SK-N-SH (cell line): ENCODE measurements around the gene HELB. TPM values are rescaled to one million over a fixed set of nuclear protein-coding genes. Genes with fewer than 3 reads are reported as not detected.

Experiments
- CTCF ChIA-PET: fragments of 300-600, 350-600 bp; formaldehyde crosslinking; extraction: SDS; loops from one replicate; lab custom pipeline; 2021; lab: Yijun Ruan, JAX
- POLR2A ChIA-PET: fragments of 350-600 bp; sonication (Branson Sonifier 250); formaldehyde crosslinking; extraction: SDS; loops from one replicate; lab custom pipeline; 2020; ENCODE audit warnings: antibody characterized with exemption, inconsistent platforms; lab: Yijun Ruan, JAX
- DNase-seq: peaks from one replicate; pipeline ENCODE4 v3.0.0; 2012
- H2AFZ ChIP-seq: fragments of 200-600 bp; sonication (generic); 2 replicates; pipeline ENCODE4 v1.8.1; 2016; ENCODE audit warnings: antibody characterized with exemption, mild to moderate bottlenecking, low read depth
- H3F3A ChIP-seq: fragments of 200-600 bp; sonication (generic); replicated peaks from 2 replicates; pipeline ENCODE3; 2016; ENCODE audit warnings: antibody characterized with exemption, mild to moderate bottlenecking; ENCODE audit not compliant: insufficient read depth
- H3K27ac ChIP-seq, 2 experiments: fragments of 200-500 bp in 1 of 2; fragments of 200-600 bp in 1 of 2; sonication (Bioruptor generic) in 1 of 2; sonication (generic), shearing (Covaris generic) in 1 of 2; 2 replicates each; pipeline versions ENCODE4 v1.5.1 to v1.6.1; 2014 to 2016; ENCODE audit warnings: low read depth in 2 of 2, inconsistent platforms in 1 of 2, low read length in 1 of 2, mild to moderate bottlenecking in 1 of 2, mixed read lengths in 1 of 2
- H3K27me3 ChIP-seq: fragments of 200-600 bp; sonication (generic), shearing (Covaris generic); 2 replicates; pipeline ENCODE4 v1.6.1; 2016; ENCODE audit warnings: mixed run types; ENCODE audit not compliant: insufficient read depth
- H3K36me3 ChIP-seq, 2 experiments: fragments of 200-500 bp in 1 of 2; fragments of 200-600 bp in 1 of 2; sonication (Bioruptor generic) in 1 of 2; sonication (generic) in 1 of 2; replicated peaks in 1 of 2; 2 replicates each; pipeline versions ENCODE3 to v1.5.1; 2014 to 2016; ENCODE audit warnings: low read length in 1 of 2, mild to moderate bottlenecking in 1 of 2; ENCODE audit not compliant: insufficient read depth in 2 of 2, control insufficient read depth in 1 of 2
- H3K4me1 ChIP-seq, 2 experiments: fragments of 200-500 bp in 1 of 2; fragments of 200-600 bp in 1 of 2; sonication (Bioruptor generic) in 1 of 2; sonication (generic), shearing (Covaris generic) in 1 of 2; 2 replicates each; pipeline versions ENCODE4 v1.5.1 to v1.6.1; 2014 to 2016; ENCODE audit warnings: low read depth in 1 of 2, low read length in 1 of 2, mixed run types in 1 of 2; ENCODE audit not compliant: insufficient read depth in 2 of 2, control insufficient read depth in 1 of 2
- H3K4me2 ChIP-seq: fragments of 200-600 bp; sonication (generic), shearing (Covaris generic); 2 replicates; pipeline ENCODE4 v1.6.1; 2017; ENCODE audit warnings: mixed run types
- H3K4me3 ChIP-seq, 2 experiments: fragments of 200-500 bp in 1 of 2; fragments of 200-600 bp in 1 of 2; sonication (Bioruptor generic) in 1 of 2; sonication (generic), shearing (Covaris generic) in 1 of 2; 2 replicates each; pipeline versions ENCODE4 v1.5.1 to v1.8.1; 2014 to 2016; ENCODE audit warnings: low read depth in 2 of 2, inconsistent platforms in 1 of 2, low read length in 1 of 2, mild to moderate bottlenecking in 1 of 2, mixed read lengths in 1 of 2, moderate library complexity in 1 of 2
- H3K79me2 ChIP-seq: fragments of 200-600 bp; sonication (generic); 2 replicates; pipeline ENCODE4 v1.8.1; 2017; ENCODE audit warnings: mild to moderate bottlenecking; ENCODE audit not compliant: insufficient read depth
- H3K9ac ChIP-seq: fragments of 200-600 bp; sonication (generic); 2 replicates; pipeline ENCODE4 v1.6.1; 2017; ENCODE audit warnings: mixed run types
- H3K9me2 ChIP-seq: fragments of 200-600 bp; sonication (generic); 2 replicates; pipeline ENCODE4 v1.6.1; 2017; ENCODE audit warnings: mixed run types
- H3K9me3 ChIP-seq: fragments of 200-600 bp; sonication (generic); 2 replicates; pipeline ENCODE4 v1.6.1; 2017; ENCODE audit warnings: mixed run types, mild to moderate bottlenecking, moderate library complexity
- H4K20me1 ChIP-seq: fragments of 200-600 bp; sonication (generic); 2 replicates; pipeline ENCODE4 v1.6.1; 2017; ENCODE audit warnings: mild to moderate bottlenecking, mixed run types; ENCODE audit not compliant: insufficient read depth
- ELF1 ChIP-seq: IDR thresholded peaks from 2 replicates; pipeline ENCODE4 v1.4.0; 2012
- FOXJ3 ChIP-seq: sonication (generic); formaldehyde crosslinking; IDR thresholded peaks from 2 replicates; pipeline ENCODE4 v1.5.1; 2020; ENCODE audit warnings: mild to moderate bottlenecking, missing genetic modification reagents
- FOXM1 ChIP-seq: IDR thresholded peaks from 2 replicates; pipeline ENCODE4 v1.4.0; 2012; ENCODE audit warnings: low read depth, mild to moderate bottlenecking
- JUND ChIP-seq: IDR thresholded peaks from 2 replicates; pipeline ENCODE4 v1.4.0; 2012
- MXI1 ChIP-seq: IDR thresholded peaks from 2 replicates; pipeline ENCODE4 v1.6.1; 2012; ENCODE audit warnings: mild to moderate bottlenecking, low read depth, low read length, improper control_type of control experiment
- NFIC ChIP-seq: IDR thresholded peaks from 2 replicates; pipeline ENCODE4 v1.4.0; 2012; ENCODE audit warnings: borderline replicate concordance
- NRF1 ChIP-seq: IDR thresholded peaks from 2 replicates; pipeline ENCODE4 v1.6.1; 2012; ENCODE audit warnings: low read depth, mild to moderate bottlenecking, low read length
- RXRA ChIP-seq: IDR thresholded peaks from 2 replicates; pipeline ENCODE4 v1.4.0; 2012; ENCODE audit warnings: low read depth, mild to moderate bottlenecking, borderline replicate concordance
- SMC3 ChIP-seq: IDR thresholded peaks from 2 replicates; pipeline ENCODE4 v1.6.1; 2012; ENCODE audit warnings: low read depth, low read length, improper control_type of control experiment
- USF2 ChIP-seq: fragments of 150-350 bp; IDR thresholded peaks from 2 replicates; pipeline ENCODE4 v1.6.1; 2017; ENCODE audit warnings: antibody characterized with exemption, low read length, low read depth, borderline replicate concordance
- WGBS: methylation state at CpG from one replicate; pipeline ENCODE4 v1.1.6; 2017; ENCODE audit warnings: low lambda C conversion rate; 5-methylcytosine and 5-hydroxymethylcytosine counted together
- polyA plus RNA-seq, 3 experiments: library from polyadenylated mRNA; depleted of rRNA; stranded (reverse); fragments of >200 nt; gene quantifications; 2 replicates each; pipeline ENCODE4 v1.2.3, GENCODE V29; 2012
- TF ChIP-seq, protein P1 (sequence below): IDR thresholded peaks from 2 replicates; pipeline ENCODE4 v1.4.0; 2012; ENCODE audit warnings: low read depth

HELB gene
- polyA plus RNA-seq, 1 of the 3 experiments (the other 2 are of a cell fraction): 0.38 TPM

DNA sequence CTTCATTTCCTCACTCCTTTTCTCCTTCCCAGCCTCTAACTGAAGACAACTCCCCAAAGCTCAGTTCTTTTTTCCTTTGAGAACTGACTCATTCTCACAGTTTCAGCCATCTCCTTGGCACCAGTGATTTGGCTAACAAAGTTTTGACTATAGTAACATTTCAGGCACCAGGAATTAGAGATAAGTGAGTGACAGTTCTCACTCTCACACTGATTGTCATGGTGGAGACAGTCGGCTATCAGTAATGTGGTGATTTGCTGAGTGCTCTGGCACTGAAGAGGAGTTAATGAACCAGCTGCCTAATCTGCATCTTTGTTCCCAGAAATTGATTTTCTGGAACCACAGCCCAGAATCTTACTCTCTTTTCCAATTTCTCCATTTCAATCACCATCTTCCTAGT is 29.5 kb downstream of the HELB start:
- H2AFZ ChIP-seq: no peak overlapping the region
- peaks cover 2 to 3% of the 10 kb centered on the region in 2 experiments for H3K36me3 ChIP-seq
- no peak overlapping the region for H3K27ac ChIP-seq
- ChIA-PET POLR2A (no interaction called here), CTCF (no interaction called here)
- H3K79me2 ChIP-seq: no peaks in the 10 kb centered on the region
- no peaks in the 10 kb centered on the region for H3F3A ChIP-seq
- no peaks in the 10 kb centered on the region for H3K9me2 ChIP-seq
- DNase-seq: no peak
- no peak for TF ChIP-seq MXI1
- TF ChIP-seq RXRA: no peak
- no peak for TF ChIP-seq FOXM1
- no peak for TF ChIP-seq JUND
- no peaks in the 10 kb centered on the region for H3K9me3 ChIP-seq
- H3K27me3 ChIP-seq: no peaks in the 10 kb centered on the region
- H3K4me3 ChIP-seq: no peak overlapping the region
- no peaks in the 10 kb centered on the region; a peak in 1 of 4 replicates for H3K4me1 ChIP-seq
- H3K4me2 ChIP-seq: no peak overlapping the region
- no peaks in the 10 kb centered on the region for H4K20me1 ChIP-seq
- no peak overlapping the region for H3K9ac ChIP-seq
- WGBS: 83% methylated on average over 1 of the region's 1 CpG

DNA sequence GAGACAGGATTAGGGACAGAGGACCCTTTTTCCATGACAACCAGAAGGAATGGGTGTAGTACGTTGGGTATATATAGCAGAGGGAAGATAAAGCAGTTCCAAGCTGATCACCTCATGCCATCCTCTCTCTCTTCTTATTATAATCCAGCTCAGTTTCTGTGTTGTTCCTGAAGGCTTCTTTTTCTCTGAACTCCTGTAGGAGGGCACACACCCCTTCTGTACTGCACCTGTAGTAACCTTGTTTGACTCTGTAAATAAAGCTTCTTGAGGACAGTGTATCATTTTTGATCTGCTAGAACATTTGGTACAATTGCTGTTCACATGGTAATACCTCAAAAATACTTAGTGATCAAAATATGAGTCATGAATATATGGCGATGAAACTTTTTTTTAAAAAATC is 33.5 kb downstream of the HELB start:
- H3K27me3 ChIP-seq: no peaks in the 10 kb centered on the region
- H3K27ac ChIP-seq: no peak overlapping the region
- no peaks in the 10 kb centered on the region for H3K9me3 ChIP-seq
- POLR2A ChIA-PET: no interaction called here
- no peaks in the 10 kb centered on the region for H3K9me2 ChIP-seq
- H3K4me3 ChIP-seq: no peak overlapping the region
- H2AFZ ChIP-seq: no peak overlapping the region
- H3K4me2 ChIP-seq: no peak overlapping the region
- no peak overlapping the region for H3K9ac ChIP-seq
- 84% methylated on average over 2 of the region's 2 CpGs for WGBS
- H3K4me1 ChIP-seq: no peaks in the 10 kb centered on the region
- no peak for TF ChIP-seq NFIC
- TF ChIP-seq SMC3: no peak
- TF ChIP-seq FOXJ3 (CRISPR knock-in tag): no peak
- no peak for TF ChIP-seq JUND
- TF ChIP-seq, all 33 proteins: peak for 0
- DNase-seq: no peak
- Histone ChIP-seq H3F3A (no peaks in the 10 kb centered on the region), H3K79me2 (no peaks in the 10 kb centered on the region), H4K20me1 (no peaks in the 10 kb centered on the region), H3K36me3 (peaks cover 2 to 9% of the 10 kb centered on the region in 2 experiments)
- CTCF ChIA-PET: interaction anchor here (0.8 kb wide), 1 partner anchor 31 kb away, joined by 4 read pairs; no protein-coding TSS in a partner anchor

DNA sequence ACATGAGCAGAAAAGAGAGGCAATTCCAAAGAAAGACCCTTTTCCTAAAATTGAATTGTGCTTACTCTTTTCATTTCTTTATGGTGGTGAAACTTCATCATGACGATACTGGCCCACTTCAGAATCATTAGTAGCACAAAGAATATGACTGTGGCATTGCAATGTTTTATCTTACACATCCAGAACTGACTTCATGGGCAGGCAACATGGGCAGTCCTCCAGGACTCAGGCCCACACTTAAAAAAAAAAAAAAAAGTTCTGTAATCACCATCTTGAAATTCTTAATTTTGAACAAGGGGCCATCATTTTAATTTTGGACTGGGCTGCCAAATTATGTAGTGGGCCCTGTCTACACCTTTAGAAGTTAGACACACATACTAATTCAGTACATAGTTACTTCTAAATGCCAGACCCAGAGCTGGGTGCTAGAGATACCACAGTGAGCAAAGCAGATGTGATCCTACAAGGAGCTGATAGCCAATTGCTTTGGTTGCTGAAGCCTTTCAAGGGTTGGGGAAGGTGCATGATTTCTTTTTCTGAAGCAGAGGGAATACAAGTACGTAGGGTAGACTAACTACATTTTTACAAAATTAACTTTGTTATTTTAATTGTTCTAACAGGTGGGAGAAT is 35.2 kb downstream of the HELB start:
- H3K27ac ChIP-seq: no peak overlapping the region
- H3K36me3 ChIP-seq: peaks cover 0 to 7% of the 10 kb centered on the region in 2 experiments
- H3K4me2 ChIP-seq: no peak overlapping the region
- H3F3A ChIP-seq: no peaks in the 10 kb centered on the region
- H3K4me3 ChIP-seq: no peak overlapping the region
- H3K9me2 ChIP-seq: no peaks in the 10 kb centered on the region
- no peak for TF ChIP-seq ELF1
- TF ChIP-seq, protein P1, sequence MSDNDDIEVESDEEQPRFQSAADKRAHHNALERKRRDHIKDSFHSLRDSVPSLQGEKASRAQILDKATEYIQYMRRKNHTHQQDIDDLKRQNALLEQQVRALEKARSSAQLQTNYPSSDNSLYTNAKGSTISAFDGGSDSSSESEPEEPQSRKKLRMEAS: no peak
- TF ChIP-seq USF2: no peak
- TF ChIP-seq NFIC: no peak
- no peak for TF ChIP-seq NRF1
- no peaks in the 10 kb centered on the region for H3K4me1 ChIP-seq
- no peaks in the 10 kb centered on the region for H3K9me3 ChIP-seq
- DNase-seq: no peak
- no peaks in the 10 kb centered on the region for H3K79me2 ChIP-seq
- CTCF ChIA-PET: no interaction called here
- POLR2A ChIA-PET: no interaction called here
- no peaks in the 10 kb centered on the region for H4K20me1 ChIP-seq
- WGBS: 72% methylated on average over 2 of the region's 2 CpGs
- H3K27me3 ChIP-seq: no peaks in the 10 kb centered on the region
- H2AFZ ChIP-seq: no peak overlapping the region
- no peak overlapping the region for H3K9ac ChIP-seq
